DND-41 (cell line): ENCODE data around the gene SIGLEC9.

Source experiments
- ATAC-seq: fragments of 200-7000 bp; cut with Tn5 transposase; 3 replicates; pipeline ENCODE4 v1.9.1; 2021; ENCODE audit warnings: low read depth; ENCODE audit not compliant: insufficient read depth
- DNase-seq: peaks from one replicate; pipeline ENCODE4 v3.0.0-alpha.2; 2020
- H2AFZ ChIP-seq: 2 replicates; pipeline ENCODE4 v1.6.0; 2012; ENCODE audit warnings: low read depth, low read length
- H3K27ac ChIP-seq: 2 replicates; pipeline ENCODE4 v1.5.1; 2012; ENCODE audit warnings: low read length, inconsistent platforms
- H3K27me3 ChIP-seq: fragments of 200-600 bp; sonication (generic); 2 replicates; pipeline ENCODE4 v1.6.0; 2012; ENCODE audit warnings: low read length, mild to moderate bottlenecking, inconsistent platforms; ENCODE audit not compliant: insufficient read depth, poor library complexity
- H3K36me3 ChIP-seq: 2 replicates; pipeline ENCODE4 v1.5.1; 2012; ENCODE audit warnings: low read length, inconsistent platforms; ENCODE audit not compliant: insufficient read depth
- H3K4me1 ChIP-seq: 2 replicates; pipeline ENCODE4 v1.5.1; 2012; ENCODE audit warnings: mild to moderate bottlenecking, low read length; ENCODE audit not compliant: insufficient read depth
- H3K4me2 ChIP-seq: 2 replicates; pipeline ENCODE4 v1.6.0; 2012; ENCODE audit warnings: mild to moderate bottlenecking, moderate library complexity, low read length, inconsistent platforms; ENCODE audit not compliant: insufficient read depth
- H3K4me3 ChIP-seq, 2 experiments: fragments of 200-600 bp in 1 of 2; shearing (Covaris generic) in 1 of 2; 2 replicates each; pipeline ENCODE4 v1.5.1; 2012 to 2016; ENCODE audit warnings: inconsistent platforms in 2 of 2, low read length in 2 of 2, mild to moderate bottlenecking in 2 of 2, low read depth in 1 of 2, moderate library complexity in 1 of 2
- H3K79me2 ChIP-seq: 2 replicates; pipeline ENCODE4 v1.6.0; 2012; ENCODE audit warnings: low read length, inconsistent platforms; ENCODE audit not compliant: insufficient read depth
- H3K9ac ChIP-seq: 2 replicates; pipeline ENCODE4 v1.6.0; 2012; ENCODE audit warnings: low read depth, mild to moderate bottlenecking, inconsistent platforms, low read length, moderate library complexity
- H3K9me3 ChIP-seq: 2 replicates; pipeline ENCODE4 v1.5.1; 2012; ENCODE audit warnings: low read length, moderate library complexity, mild to moderate bottlenecking, inconsistent platforms; ENCODE audit not compliant: insufficient read depth, severe bottlenecking
- H4K20me1 ChIP-seq: 2 replicates; pipeline ENCODE4 v1.6.0; 2012; ENCODE audit warnings: low read length; ENCODE audit not compliant: insufficient read depth
- EZH2 ChIP-seq: IDR thresholded peaks from 3 replicates; pipeline ENCODE4 v1.6.1; 2012; ENCODE audit warnings: borderline replicate concordance, low read depth, mild to moderate bottlenecking, moderate library complexity, low read length, inconsistent platforms; ENCODE audit not compliant: severe bottlenecking
- TF ChIP-seq, protein P1 (sequence below): IDR thresholded peaks from 2 replicates; pipeline ENCODE4 v1.5.1; 2012; ENCODE audit warnings: borderline replicate concordance, low read length, moderate library complexity, mild to moderate bottlenecking; ENCODE audit not compliant: poor library complexity, severe bottlenecking; ENCODE audit errors: extremely low read depth

SIGLEC9 gene

DNA sequence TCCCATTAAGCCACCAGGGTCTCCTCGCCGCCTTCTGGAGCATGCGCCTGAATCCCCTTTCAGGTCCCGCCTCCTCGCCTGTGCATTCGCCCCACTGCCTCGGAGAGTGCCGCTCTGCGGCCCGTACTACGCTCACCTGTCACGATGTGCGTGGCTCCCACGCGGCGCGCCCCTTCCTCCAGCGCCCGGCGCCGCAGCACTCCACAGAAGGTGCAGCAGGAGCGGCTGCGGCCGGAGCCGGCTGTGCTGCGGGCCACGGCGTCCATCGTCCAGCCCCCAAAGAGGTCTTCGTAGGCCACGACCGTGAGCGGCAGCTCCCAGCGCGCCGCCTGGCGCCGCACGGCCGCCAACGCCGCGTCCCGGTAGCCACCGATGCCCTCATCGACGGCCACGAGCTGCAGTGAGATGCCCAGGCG is 20.8 kb upstream of the SIGLEC9 start:
- H3K27ac ChIP-seq, result no peak overlapping the region
- H3K9ac ChIP-seq, result no peak overlapping the region
- TF ChIP-seq, protein P1, sequence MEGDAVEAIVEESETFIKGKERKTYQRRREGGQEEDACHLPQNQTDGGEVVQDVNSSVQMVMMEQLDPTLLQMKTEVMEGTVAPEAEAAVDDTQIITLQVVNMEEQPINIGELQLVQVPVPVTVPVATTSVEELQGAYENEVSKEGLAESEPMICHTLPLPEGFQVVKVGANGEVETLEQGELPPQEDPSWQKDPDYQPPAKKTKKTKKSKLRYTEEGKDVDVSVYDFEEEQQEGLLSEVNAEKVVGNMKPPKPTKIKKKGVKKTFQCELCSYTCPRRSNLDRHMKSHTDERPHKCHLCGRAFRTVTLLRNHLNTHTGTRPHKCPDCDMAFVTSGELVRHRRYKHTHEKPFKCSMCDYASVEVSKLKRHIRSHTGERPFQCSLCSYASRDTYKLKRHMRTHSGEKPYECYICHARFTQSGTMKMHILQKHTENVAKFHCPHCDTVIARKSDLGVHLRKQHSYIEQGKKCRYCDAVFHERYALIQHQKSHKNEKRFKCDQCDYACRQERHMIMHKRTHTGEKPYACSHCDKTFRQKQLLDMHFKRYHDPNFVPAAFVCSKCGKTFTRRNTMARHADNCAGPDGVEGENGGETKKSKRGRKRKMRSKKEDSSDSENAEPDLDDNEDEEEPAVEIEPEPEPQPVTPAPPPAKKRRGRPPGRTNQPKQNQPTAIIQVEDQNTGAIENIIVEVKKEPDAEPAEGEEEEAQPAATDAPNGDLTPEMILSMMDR, result no peak
- no peak for TF ChIP-seq EZH2
- H3K27me3 ChIP-seq, result no peaks in the 10 kb centered on the region
- ATAC-seq (no peak), DNase-seq (no peak)
- H4K20me1 ChIP-seq, result peaks cover 35% of the 10 kb centered on the region
- H3K9me3 ChIP-seq, result no peaks in the 10 kb centered on the region
- H2AFZ ChIP-seq, result no peak overlapping the region
- peaks cover 51% of the 10 kb centered on the region for H3K79me2 ChIP-seq
- peaks cover 28% of the 10 kb centered on the region for H3K4me1 ChIP-seq
- H3K4me2 ChIP-seq, result no peak overlapping the region
- H3K4me3 ChIP-seq, result no peak overlapping the region
- peaks cover 63% of the 10 kb centered on the region for H3K36me3 ChIP-seq

DNA sequence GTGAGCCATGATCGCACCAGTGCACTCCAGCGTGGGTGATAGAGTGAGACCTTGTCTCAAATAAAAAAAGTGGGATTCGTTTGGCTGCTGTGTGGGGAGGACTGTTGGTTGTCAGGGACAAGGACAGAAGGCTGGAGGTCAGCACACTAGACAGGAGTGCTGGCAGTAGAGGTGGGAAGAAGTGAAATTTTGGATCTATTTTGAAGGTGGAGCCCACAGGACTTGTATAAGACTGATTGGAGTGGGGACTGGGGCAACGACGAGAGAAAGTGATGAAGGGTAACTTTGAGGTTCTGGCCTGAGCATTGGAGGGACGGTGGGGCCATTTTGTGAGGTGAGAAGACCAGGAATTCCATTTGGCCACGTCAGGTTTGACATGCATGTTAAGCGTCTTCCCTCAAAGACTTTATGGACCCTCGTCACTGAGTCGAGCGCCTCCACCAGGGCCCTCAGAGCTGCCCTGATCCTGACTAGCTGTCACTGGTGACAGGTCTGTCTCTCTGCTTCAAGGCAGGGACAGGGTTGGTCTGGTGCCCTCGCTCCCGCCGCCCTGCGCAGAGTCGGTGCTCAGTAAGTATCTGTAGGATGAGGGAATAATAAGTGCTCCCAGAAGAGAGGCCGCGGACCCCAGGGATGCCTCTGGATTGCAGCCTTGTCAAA is 17.2 kb upstream of the SIGLEC9 start:
- Histone ChIP-seq H4K20me1 (peaks cover 21% of the 10 kb centered on the region), H3K4me1 (peaks cover 31% of the 10 kb centered on the region), H3K27ac (peak overlapping the region; percentile 63), H3K4me3 (peak overlapping the region; percentile 47 to 80; a peak in 3 of 4 replicates), H3K9ac (peak overlapping the region; percentile 62), H3K36me3 (peaks cover 33% of the 10 kb centered on the region), H3K4me2 (peak overlapping the region; percentile 86), H3K79me2 (peaks cover 43% of the 10 kb centered on the region), H3K9me3 (no peaks in the 10 kb centered on the region), H2AFZ (peak overlapping the region; percentile 73), H3K27me3 (peaks cover 3% of the 10 kb centered on the region)
- TF ChIP-seq, protein P1, result no peak
- TF ChIP-seq EZH2, result no peak
- DNase-seq (no peak), ATAC-seq (peak; percentile 10; the same call in 2 of the 3 replicates)

DNA sequence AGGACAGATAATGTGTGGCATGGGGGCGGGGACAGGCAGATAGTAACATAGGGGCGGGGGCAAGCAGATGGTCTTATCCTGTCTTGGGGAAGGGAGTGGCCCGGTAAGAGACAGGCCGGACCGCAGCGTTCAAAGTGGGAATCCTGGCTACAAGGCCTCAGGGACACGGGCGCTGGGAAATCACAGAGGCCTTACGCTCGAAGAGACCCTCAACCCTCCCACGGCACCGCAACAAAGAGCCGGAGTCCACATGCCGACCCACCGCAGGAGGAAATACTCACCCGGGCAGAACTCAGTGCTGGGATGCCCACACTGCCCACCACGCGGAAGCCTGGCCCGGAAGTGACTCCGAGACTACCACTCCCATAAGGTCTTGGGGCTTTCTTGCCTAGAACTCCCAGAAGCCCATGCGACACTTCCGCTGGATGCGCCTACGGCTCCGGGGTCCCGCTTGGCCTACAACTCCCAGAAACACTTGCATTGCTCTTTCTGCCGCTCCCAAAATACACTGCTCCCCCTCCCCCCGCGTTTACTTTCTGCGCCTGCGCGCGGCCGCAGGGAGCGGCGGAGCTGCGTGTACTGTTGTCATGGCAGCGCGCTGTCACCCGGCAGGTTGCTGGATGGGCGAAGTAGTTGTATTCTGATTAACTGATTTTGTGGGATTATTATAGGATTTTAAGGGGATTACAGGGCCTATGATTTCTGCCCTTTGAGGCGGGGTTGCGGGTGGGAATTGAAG is 16.5 kb upstream of the SIGLEC9 start, which contains the start of gene CTU1:
CTU1 (minus strand) TSS at position 344 of the 739 bp plus-strand sequence. CDS start 3,840 bp downstream, outside the sequence.
- peaks cover 31% of the 10 kb centered on the region for H3K4me1 ChIP-seq
- peaks cover 38% of the 10 kb centered on the region for H3K79me2 ChIP-seq
- peak within 1 kb of the TSS; percentile 83 for H2AFZ ChIP-seq
- H3K4me2 ChIP-seq, result peak within 1 kb of the TSS; percentile 86
- ATAC-seq (peak; percentile 98), DNase-seq (peak; percentile 99)
- H3K36me3 ChIP-seq, result peaks cover 26% of the 10 kb centered on the region
- H3K4me3 ChIP-seq, result peak within 1 kb of the TSS; percentile 47 to 80; a peak in 3 of 4 replicates
- H3K9me3 ChIP-seq, result no peaks in the 10 kb centered on the region
- H3K9ac ChIP-seq, result peak within 1 kb of the TSS; percentile 62
- no peak for TF ChIP-seq EZH2
- TF ChIP-seq, protein P1, result no peak
- H4K20me1 ChIP-seq, result peaks cover 21% of the 10 kb centered on the region
- peak within 1 kb of the TSS; percentile 63 for H3K27ac ChIP-seq
- peaks cover 5% of the 10 kb centered on the region for H3K27me3 ChIP-seq
